Measurements from ENCODE around the gene MYRIP.

DNA sequence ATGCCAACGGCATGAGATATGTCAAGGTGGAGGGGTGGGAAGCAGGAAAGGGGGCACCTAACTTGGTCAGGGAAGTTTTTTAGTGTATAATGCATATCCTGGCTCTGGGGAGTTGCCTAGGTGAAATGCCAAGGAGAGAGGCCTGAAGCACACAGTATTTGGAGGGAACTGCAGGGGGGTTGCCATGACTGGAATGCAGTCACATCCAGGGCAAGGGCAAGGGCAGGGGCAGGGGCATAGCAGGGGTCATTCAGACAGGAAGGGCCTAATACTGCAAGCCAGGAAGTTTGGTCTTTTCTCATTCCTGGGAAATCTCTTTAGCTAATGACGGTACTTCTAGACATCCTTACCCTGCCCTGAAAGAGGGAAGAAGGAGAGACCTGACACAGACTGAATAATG lies 60.5 kb downstream of the MYRIP start:
- TF ChIP-seq, protein P1, sequence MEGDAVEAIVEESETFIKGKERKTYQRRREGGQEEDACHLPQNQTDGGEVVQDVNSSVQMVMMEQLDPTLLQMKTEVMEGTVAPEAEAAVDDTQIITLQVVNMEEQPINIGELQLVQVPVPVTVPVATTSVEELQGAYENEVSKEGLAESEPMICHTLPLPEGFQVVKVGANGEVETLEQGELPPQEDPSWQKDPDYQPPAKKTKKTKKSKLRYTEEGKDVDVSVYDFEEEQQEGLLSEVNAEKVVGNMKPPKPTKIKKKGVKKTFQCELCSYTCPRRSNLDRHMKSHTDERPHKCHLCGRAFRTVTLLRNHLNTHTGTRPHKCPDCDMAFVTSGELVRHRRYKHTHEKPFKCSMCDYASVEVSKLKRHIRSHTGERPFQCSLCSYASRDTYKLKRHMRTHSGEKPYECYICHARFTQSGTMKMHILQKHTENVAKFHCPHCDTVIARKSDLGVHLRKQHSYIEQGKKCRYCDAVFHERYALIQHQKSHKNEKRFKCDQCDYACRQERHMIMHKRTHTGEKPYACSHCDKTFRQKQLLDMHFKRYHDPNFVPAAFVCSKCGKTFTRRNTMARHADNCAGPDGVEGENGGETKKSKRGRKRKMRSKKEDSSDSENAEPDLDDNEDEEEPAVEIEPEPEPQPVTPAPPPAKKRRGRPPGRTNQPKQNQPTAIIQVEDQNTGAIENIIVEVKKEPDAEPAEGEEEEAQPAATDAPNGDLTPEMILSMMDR (IDR thresholded peaks at IDR 0.05): no peak
- no peak for TF ChIP-seq POLR2A (IDR thresholded peaks at IDR 0.05)

All from testis (tissue), 2 donors.